Astrocyte (in vitro differentiated cells and primary cell): ENCODE data around the gene IL6.
"Not testable (repeated sequence)": the region's sequence is repeated elsewhere in the genome, so short reads cannot be mapped to it uniquely, and the experiment has no call there.

Experiments used
- EZH2 ChIP-seq: IDR thresholded peaks from 2 replicates; pipeline ENCODE4 v1.6.1; 2012; ENCODE audit warnings: mild to moderate bottlenecking, low read length, inconsistent platforms; ENCODE audit not compliant: insufficient read depth
- TF ChIP-seq, protein P1 (sequence below): IDR thresholded peaks from 2 replicates; pipeline ENCODE4 v1.5.1; 2011; ENCODE audit warnings: low read depth, mild to moderate bottlenecking, inconsistent platforms, low read length, moderate library complexity; ENCODE audit not compliant: insufficient read depth

DNA sequence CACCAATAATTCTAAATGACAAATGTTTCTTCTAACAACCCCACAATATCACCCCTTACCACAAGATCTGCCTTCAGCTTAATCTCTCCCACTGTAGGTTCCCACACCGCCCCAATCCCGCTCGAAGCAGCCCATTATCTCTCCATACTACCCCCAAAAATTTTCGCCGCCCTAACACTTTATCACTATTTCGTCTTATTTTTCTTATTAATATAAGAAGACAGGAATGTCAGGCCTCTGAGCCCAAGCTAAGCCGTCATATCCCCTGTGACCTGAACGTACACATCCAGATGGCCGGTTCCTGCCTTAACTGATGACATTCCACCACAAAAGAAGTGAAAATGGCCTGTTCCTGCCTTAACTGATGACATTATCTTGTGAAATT is 18.3 kb upstream of the IL6 start:
- TF ChIP-seq, protein P1, sequence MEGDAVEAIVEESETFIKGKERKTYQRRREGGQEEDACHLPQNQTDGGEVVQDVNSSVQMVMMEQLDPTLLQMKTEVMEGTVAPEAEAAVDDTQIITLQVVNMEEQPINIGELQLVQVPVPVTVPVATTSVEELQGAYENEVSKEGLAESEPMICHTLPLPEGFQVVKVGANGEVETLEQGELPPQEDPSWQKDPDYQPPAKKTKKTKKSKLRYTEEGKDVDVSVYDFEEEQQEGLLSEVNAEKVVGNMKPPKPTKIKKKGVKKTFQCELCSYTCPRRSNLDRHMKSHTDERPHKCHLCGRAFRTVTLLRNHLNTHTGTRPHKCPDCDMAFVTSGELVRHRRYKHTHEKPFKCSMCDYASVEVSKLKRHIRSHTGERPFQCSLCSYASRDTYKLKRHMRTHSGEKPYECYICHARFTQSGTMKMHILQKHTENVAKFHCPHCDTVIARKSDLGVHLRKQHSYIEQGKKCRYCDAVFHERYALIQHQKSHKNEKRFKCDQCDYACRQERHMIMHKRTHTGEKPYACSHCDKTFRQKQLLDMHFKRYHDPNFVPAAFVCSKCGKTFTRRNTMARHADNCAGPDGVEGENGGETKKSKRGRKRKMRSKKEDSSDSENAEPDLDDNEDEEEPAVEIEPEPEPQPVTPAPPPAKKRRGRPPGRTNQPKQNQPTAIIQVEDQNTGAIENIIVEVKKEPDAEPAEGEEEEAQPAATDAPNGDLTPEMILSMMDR, result not testable (repeated sequence)
- not testable (repeated sequence) for TF ChIP-seq EZH2
